NCI-H2227 (cell line): Measurements from ENCODE around the gene ASB5.

Source experiments
- DNase-seq: peaks from one replicate; lab custom pipeline; 2025; ENCODE audit not compliant: unreplicated experiment; lab: John Stamatoyannopoulos, UW

Gene ASB5

DNA sequence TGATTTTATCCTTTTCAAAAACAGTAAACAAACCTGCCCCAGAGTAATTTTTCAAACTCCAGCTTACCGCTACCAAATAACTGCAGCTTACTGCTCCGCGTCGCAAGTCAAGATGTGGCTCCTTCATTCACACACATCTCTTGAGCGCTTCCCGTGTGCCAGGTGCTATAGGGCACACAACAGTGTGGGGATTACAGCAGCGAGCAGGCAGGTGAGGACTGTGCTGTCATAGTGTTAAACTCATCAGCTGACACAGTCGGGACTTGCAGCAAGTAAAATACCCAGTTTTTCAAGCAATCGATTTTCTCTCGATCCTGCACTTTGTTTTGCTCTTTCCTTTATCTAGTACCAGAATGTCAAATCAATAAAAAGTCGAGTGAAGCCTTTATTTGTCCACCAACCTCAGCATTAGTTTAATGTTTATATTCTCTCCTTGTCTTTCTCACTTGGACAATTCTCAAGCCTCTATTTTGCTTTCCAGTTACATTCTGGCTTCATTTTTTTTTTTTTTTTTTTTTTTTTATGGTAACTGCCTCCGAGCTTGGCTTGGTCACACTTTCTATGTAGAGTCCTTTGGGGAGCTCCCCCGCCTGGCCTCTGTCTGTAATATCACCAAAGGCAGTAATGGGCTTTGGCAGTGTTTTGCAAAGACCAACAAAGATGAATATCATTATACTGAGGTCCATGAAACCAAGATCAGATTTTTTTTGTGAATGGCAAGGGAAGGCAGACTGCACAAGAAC, 8.3 kb upstream of the ASB5 start:
- DNase-seq = peak; percentile 72

DNA sequence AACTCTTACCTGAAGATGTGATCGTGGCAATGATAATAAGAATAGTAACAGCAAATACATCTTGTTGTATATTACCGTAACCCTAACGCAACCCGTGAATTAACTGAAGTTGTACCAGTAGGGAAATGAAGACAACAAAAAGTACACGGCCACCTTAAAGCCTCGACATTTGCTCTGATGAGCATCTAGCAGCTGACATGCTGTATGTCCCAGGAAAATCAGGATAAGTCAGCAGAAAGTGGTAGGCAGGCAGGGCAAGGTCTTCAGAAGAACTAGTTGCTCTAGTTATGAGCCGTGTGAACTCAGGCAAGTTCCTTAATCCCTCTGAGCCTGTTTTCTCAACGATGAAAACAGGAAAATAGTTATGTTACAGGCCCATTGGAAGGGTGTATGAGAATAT, 7.7 kb upstream of the ASB5 start:
- DNase-seq = no peak

DNA sequence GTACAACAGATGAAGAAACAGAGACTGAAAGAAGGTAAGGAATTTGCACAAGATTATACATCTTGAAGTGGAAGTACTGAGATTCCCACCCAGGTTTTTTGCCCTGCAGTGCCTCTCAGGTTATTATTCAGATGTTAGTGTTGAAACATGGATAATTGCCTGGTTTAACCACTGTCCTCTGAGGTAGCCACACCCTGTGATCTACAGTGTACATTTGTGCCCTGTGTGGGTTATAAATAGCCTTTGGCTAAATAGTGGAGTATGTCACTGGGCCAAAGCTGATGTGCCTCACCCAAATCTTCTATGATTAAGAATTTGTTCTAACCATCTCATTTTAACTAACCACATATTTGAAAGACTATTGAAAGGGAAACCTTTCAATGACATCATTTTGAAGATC, 5.4 kb upstream of the ASB5 start:
- no peak for DNase-seq

DNA sequence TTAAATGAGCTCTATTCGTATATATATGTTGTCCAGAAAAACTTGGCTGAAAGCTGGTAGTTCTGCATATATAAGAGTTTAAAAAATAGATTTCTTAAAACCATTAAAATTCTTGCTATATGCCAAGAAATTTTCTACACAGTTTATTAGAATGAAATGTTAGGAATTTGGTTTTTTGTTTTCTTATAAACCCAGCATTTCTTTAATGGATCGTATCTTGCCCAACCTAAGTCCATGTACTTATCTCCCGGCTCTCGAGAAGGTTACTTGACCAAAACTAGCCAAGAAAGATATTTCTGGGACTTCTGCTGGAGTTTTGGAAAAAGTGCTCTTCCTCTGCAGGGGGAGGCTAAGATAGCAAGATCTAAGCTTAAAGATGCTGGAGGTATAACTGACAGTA, 4.7 kb upstream of the ASB5 start:
- no peak for DNase-seq

DNA sequence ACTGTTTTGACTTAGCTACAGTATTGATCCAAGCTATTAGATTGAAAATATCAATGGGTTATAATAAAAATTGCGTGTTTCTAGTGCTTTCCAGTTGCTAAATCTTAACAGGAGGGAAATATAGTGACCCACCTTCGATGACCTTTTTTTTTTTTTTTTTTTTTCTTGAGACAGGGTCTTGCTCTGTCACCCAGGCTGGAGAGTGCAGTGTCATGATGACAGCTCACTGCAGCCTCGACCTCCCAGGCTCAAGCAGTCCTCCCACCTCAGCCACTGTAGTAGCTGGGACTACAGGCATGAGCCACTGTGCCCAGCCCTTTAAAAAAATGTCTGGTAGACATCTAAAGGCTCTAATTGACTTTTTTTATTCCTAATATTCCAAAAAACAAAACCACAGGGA, 3.8 kb upstream of the ASB5 start:
- DNase-seq = no peak

DNA sequence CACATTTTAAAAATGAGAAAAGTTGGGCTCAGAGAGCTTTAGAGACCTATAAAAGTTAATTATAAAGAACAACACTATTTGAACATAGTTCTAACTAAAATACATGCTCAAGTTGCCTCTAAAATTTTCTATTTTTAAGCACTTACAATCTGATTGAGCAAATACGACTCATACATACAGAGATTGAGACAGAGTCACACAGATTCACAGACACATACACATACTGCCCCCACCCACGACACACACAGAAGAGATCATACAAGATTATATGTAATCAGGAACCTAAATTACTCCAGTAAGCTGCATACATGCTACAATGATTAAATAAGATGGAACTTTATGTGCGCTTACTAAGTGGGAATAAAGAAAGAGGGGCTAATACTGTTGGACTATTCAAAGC, 2.7 kb upstream of the ASB5 start:
- no peak for DNase-seq

DNA sequence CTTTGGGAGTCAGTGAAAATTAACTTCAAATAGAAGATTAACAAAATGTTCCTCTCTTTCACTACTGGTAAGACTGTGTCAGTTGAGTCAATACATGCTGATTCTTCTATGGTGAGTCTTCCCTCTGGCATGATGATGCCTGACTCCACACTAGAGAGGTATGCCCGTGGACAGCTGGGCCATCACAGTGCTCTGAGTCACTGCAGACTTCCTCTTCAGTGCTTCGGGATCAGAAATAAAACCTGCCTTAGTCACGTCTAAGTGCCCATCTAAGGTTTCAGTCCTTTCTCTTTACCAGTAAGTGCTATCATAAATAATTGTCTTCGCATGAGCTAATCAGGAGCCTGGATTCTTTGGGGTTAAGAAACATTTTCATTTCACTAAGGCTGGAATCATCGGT, 1.6 kb upstream of the ASB5 start:
- no peak for DNase-seq

DNA sequence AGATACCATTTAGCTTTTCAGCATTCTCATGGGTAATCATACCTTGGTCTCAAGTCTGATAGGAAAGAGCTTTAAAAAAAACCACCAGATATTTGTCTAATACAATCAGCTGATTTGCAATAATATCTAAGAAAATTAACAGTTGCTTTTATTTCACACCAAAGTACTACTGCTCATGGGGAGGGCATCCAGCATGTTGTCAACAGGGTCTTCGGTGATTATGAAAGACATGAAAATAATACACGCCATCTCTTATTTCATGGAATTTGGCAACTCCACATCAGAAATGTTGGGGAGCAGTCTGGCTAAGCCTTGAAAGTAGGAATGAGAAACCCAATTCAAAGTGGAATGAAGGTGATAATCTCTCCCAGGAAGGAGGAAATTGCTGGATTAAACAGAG, 3.0 kb downstream of the ASB5 start:
- DNase-seq = no peak

DNA sequence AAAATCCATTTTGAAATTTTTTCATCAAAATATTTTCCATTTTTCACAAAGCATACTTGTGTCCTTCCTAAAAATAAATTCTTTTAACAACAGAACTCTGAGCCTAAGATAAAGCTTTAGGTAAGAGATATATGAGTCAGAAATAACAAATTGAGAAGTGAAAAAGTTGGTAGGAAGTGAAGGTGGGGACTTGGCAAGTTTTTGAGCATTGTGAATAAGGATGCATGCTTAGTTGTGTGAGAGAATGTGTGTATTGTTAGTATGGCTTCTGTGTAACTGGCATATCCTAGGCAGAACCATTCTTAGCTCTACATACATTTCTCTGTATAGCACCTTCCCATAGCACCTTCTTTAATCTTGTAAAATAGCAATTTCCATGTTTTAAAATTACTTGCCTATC, 6.8 kb downstream of the ASB5 start:
- DNase-seq = no peak

DNA sequence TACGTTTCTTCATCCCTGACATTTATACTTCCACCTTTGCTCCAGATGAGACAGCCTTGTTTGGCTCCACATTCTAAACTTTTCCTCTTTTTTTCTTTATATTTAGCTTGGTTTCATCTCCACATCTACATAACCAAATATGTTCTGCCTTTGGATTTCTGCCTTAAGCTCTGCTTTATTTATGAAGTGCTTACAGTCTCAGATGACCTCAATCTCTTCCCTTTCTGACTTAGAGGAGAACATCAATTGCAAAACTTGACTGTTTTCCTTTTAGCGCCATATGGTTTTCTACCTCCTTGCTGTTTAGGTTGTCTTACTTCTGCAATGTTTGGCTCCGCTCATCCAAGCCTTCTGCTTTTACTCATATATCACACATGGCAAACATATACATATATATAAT, 7.5 kb downstream of the ASB5 start:
- no peak for DNase-seq

DNA sequence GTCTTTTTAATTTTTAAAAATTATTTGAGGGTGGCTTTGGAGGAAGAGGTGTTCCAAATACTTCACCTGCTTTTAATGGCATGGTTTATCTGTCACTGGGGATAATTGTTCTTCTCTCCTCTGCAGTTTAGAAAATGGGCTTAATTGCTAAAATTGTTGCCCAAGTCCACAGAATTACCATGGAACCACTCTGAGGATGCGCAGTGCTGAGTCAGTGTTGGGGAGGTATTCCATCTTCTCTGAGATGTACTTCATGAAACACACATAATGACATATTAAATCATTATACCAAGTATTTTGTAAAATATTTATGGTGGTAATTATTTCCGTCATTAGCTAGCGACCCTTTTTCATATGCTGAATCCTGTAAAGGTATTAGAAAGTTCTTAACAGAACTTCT, 8.0 kb downstream of the ASB5 start:
- no peak for DNase-seq

DNA sequence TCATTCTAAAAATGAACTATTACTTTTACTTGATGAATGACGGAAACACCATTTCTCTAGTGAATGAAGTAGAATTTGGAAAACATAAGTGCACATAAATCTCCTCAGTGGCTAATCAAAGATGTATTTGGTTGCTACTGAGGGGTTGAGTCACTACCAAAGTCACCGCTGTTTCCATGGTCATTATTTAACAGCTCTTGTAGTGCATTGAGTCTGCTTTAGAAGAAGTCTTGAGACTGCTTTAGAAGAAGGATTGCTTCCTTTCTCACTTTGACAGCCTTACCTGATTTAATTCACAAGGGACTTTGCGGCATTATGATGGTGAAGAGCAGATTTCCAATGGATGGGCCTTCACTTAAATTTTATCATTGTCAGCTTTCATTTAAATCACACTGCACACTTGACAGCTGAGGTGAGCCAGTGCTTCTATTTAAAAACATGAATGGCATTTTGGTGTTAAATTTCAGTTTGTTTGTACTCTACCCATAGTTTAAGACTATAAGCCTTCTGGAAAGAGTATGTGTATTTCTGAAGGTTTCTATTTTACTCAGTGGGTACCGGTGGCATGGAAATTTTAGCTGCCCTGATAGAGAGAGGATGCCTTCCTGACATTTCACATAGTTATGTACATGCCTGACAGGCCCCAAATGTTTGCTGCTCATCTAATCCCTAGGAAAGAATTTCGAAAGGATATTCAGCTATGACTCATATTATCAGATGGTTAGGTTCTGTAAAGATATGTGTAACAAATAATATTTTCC, 9.5 kb downstream of the ASB5 start:
- no peak for DNase-seq

DNA sequence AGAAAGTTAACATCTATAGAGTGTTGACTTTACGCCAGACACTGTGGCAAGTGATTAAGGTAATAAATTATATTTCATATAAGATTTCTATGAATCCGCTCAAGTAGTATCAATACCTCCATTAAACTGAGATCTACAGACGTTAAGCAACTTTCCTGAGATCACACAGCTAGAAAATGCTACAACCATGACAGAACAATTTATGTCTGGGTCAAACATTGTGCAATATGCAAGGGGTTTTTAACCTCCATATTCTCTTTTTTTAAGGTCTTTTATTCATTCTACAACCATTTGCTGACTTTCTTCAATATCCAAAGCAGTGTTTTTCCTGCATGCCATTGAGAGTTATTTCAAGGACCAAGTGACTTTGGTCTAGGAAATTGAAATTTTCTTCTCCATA, 10.9 kb downstream of the ASB5 start:
- DNase-seq = no peak

DNA sequence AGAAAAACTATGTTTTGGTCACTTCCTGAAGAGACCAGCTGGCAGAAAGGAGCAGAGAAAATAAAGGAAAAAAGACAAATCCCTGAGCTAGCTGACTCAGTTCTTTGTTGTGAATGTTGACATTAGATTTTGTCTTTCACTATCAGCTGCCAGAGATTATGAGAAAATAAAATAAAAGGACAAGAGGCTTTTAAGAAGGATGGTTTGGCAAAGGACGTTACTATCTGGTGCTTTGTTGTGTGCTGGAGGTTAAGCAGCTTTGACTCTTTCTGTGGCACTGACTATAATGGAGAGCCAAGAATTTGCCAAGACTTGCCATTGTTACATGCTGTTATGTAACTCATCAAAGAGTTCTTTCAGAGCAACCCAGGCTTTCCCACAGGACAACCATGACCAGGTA, 12.1 kb downstream of the ASB5 start:
- no peak for DNase-seq

DNA sequence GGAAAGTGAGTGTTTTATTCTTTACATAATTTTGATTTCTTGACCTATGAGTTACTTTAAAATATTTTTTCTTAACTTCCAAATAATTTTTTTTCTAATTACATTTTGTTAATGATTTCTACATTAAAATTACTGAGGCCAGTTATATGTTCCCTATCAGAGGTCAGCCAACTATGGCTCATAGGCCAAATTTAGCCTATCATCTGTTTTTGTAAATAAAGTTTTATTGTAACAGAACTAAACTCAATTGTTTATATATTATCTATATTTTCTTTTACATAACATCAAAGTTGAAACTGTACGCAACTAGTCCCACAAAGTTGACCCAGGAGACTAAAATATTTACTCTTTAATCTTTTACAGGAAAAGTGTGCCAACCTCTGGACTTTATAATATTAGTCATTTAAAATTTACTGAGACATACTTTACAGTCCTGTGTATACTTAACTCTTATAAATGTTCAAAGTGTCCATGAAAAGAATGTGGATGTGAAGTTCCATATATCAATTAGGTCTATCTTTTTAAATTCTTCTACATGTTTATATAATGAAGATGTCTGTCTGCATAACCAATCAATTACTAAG, 26.2 kb downstream of the ASB5 start:
- no peak for DNase-seq

DNA sequence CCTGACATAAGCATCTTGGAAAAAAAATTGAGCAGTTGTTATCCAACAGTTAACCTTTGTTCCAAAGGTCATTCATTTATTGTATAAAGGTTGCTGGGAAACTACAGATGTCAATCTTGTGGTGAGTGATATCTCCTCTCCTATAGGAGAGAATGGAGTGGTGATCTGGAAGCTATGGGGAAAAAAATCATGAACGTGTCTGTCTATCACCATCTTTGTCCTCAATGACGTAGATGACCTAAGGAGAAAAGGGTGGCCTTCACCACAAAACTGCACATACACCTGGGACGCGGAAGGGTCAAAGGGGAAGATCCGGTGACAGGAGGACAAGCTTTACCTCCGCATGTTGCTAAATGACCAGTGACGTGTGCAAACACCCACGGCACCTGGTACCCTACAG, 27.3 kb downstream of the ASB5 start:
- no peak for DNase-seq

DNA sequence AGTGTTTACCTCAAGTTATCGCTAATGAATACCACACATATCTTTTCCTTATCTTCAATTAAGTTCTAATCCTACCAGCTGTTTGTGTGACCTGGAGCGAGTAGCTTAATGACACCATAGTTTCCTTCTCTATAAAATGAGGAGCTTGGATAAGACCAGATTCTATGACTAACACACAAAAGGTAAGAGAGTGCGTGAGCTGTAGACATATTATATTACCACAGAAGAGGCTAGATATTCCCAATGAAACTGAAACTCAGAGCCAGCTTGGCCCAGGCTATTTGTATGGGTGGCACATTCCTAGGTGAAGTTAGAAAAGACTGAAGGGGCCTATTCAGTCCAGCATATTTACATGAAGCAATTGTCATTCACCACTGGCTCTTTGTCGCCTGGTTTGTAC, 30.2 kb downstream of the ASB5 start:
- no peak for DNase-seq

DNA sequence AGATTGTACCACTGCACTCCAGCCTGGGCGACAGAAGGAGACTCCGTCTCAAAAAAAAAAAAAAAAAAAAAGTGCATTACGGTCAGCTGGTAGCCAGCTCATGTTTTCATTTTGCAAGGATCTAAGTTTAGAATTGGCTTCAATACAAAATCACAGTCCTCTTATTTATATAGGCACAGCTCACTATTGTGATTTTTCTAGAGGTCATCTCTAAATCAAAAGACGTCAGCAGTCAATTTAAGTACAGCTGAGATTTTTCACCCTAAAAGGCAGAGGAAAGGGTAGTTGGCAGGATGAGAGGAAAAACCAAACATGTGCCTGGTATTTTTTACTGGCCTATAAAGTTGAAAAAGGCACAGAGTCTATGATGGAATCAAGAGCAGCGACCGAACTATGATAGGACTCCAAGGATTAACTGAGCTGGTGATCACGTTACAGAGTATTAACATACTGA, 30.8 kb downstream of the ASB5 start:
- DNase-seq = no peak

DNA sequence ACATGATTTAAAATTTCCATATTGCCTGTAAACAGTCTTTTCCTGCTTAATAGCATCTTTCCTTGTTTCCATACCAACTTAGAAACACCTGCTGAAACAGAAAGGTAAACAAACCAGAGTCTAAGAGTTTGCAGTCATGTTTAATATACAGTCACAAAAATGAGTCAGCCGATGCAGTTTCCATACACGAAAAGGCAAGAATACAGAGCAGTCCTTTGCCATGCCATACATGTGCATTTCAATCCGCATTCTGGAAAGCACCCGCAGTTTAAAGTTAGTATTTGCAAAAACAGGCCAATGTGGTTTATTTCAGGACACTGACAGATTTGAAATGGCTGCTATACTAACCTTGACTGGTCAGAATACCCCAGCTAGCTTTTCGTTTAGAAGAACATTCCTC, 32.1 kb downstream of the ASB5 start:
- DNase-seq = no peak

DNA sequence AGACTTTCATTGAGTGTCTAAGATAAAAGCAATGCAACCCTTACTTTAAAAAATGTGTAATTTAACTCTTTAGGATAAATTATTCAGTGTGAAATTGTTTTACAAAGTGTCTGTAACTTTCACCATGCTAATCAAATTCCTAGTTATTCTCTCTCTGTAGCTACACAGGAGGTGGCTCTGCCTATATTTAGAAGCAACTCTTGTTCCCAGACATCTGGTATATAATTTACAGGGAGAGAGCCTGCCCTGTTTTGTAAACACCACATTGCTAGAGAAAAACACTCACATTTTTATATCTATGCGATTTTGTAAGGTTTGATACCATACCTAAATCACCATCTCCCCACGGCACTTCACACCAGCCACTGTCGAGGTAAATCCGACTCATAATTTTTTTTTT, 38.2 kb downstream of the ASB5 start:
- peak; percentile 51 for DNase-seq

DNA sequence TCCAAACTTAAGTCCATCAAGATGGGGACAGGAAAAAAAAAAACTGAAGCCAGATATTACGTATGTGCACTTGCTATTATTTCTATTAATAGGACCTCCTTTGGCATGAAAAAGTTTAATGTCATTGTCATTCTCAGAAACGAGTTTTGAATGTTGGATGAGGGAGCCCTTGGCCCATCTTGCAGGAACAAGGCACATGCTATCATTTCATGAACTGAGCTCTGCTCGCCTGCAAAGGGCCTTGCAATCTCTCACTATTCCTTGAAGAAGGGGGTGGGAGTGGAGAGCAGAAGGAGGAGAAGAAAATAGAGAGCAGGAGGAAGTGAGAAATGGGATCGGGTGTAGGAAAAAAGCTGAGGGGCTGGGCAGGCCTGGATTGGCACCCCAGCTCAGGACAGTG, 39.4 kb downstream of the ASB5 start:
- DNase-seq = no peak

DNA sequence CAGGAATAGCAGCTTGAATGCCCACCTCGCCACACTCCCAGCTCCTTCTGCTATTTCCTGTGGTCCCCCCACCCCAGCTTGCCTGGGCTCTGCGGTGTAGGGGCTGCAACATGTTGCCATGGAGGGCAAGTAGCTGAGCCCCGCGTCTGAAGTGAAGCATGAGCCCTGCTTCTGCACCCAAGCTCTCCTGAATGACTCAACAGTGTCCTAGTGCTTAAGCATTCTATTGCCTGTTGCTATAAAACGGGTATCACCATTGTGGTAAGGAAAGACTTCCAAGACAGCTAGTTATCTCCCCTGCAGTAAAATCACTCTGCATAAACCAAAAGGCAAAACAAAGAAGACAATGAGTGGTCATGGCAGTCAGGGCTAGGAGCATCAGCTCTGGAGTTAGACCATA, 42.3 kb downstream of the ASB5 start:
- no peak for DNase-seq
